ENCODE measurements around the gene DSG4. TPM values are rescaled to one million over a fixed set of nuclear protein-coding genes. Genes with fewer than 3 reads are reported as not detected.

Gene DSG4
- total RNA-seq, 1 donor from 2014 or later: not detected

- Mint-ChIP-seq H3K27me3 (ENCODE audit: unreplicated experiment) (peaks cover 8% of the 10 kb centered on the region), H3K27ac (ENCODE audit: unreplicated experiment) (no peak overlapping the region), H3K4me3 (ENCODE audit: unreplicated experiment) (no peak overlapping the region), H3K4me1 (ENCODE audit: unreplicated experiment) (peaks cover 4% of the 10 kb centered on the region), H3K36me3 (ENCODE audit: unreplicated experiment) (no peaks in the 10 kb centered on the region), H3K9me3 (ENCODE audit: unreplicated experiment) (no peaks in the 10 kb centered on the region)
- TF ChIP-seq, protein P1, sequence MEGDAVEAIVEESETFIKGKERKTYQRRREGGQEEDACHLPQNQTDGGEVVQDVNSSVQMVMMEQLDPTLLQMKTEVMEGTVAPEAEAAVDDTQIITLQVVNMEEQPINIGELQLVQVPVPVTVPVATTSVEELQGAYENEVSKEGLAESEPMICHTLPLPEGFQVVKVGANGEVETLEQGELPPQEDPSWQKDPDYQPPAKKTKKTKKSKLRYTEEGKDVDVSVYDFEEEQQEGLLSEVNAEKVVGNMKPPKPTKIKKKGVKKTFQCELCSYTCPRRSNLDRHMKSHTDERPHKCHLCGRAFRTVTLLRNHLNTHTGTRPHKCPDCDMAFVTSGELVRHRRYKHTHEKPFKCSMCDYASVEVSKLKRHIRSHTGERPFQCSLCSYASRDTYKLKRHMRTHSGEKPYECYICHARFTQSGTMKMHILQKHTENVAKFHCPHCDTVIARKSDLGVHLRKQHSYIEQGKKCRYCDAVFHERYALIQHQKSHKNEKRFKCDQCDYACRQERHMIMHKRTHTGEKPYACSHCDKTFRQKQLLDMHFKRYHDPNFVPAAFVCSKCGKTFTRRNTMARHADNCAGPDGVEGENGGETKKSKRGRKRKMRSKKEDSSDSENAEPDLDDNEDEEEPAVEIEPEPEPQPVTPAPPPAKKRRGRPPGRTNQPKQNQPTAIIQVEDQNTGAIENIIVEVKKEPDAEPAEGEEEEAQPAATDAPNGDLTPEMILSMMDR (IDR thresholded peaks at IDR 0.05): no peak
- no peak for DNase-seq (ENCODE audit: extremely low spot score, unreplicated experiment)
Observed at GRCh38 chr18:31450409-31450808, 73.8 kb downstream of the DSG4 start.

GRCh38 chr18:31451625-31452024 is 75.0 kb downstream of the DSG4 start:
- Mint-ChIP-seq H3K4me3 (ENCODE audit: unreplicated experiment) (no peak overlapping the region), H3K4me1 (ENCODE audit: unreplicated experiment) (peaks cover 4% of the 10 kb centered on the region), H3K9me3 (ENCODE audit: unreplicated experiment) (no peaks in the 10 kb centered on the region), H3K27me3 (ENCODE audit: unreplicated experiment) (peaks cover 5% of the 10 kb centered on the region), H3K27ac (ENCODE audit: unreplicated experiment) (no peak overlapping the region), H3K36me3 (ENCODE audit: unreplicated experiment) (no peaks in the 10 kb centered on the region)
- no peak for DNase-seq (ENCODE audit: extremely low spot score, unreplicated experiment)
- TF ChIP-seq, protein P1 (IDR thresholded peaks at IDR 0.05): no peak

- no peak for DNase-seq (ENCODE audit: extremely low spot score, unreplicated experiment)
- Mint-ChIP-seq H3K27ac (ENCODE audit: unreplicated experiment) (no peak overlapping the region), H3K36me3 (ENCODE audit: unreplicated experiment) (no peaks in the 10 kb centered on the region), H3K9me3 (ENCODE audit: unreplicated experiment) (no peaks in the 10 kb centered on the region), H3K4me1 (ENCODE audit: unreplicated experiment) (peaks cover 4% of the 10 kb centered on the region), H3K4me3 (ENCODE audit: unreplicated experiment) (no peak overlapping the region), H3K27me3 (ENCODE audit: unreplicated experiment) (no peaks in the 10 kb centered on the region)
- TF ChIP-seq, protein P1 (IDR thresholded peaks at IDR 0.05): no peak
Observed at GRCh38 chr18:31454066-31454708, 77.6 kb downstream of the DSG4 start.

Other genes starting within 250 kb of the DSG4 start
- gene DSC1, start 213.9 kb upstream of the DSG4 start, total RNA-seq: not detected in 2 replicates
- not detected in 2 replicates for gene DSG1, start 58.6 kb upstream of the DSG4 start, total RNA-seq
- gene DSG3, start 71.0 kb downstream of the DSG4 start, total RNA-seq: not detected in 2 replicates
- gene DSG2, start 121.4 kb downstream of the DSG4 start, total RNA-seq: 16.6 and 18.5 TPM in 2 replicates
- gene TTR, start 215.1 kb downstream of the DSG4 start, total RNA-seq: 11.2 and 14.8 TPM in 2 replicates

Data from osteocyte (in vitro differentiated cells).